SK-MEL-5 (cell line): ENCODE results near the gene SPRING1. TPM values are rescaled to one million over a fixed set of nuclear protein-coding genes. Genes with fewer than 3 reads are reported as not detected.
"Not testable (repeated sequence)": the region's sequence is repeated elsewhere in the genome, so short reads cannot be mapped to it uniquely, and the experiment has no call there.

Experiments
- DNase-seq: peaks from one replicate; pipeline ENCODE4 v3.0.0-alpha.2; 2016; ENCODE audit warnings: low read depth, low spot score
- in situ Hi-C: cut with HindIII; loops from 2 replicates; pipeline ENCODE4 v1.10.0; 2016; ENCODE audit warnings: low sequenced_read_pairs, high pct_unique_total_duplicates, low pct_unique_long_range_greater_than_20kb
- polyA plus RNA-seq, 2 experiments: library from polyadenylated mRNA; depleted of rRNA; stranded (reverse); fragments of >200 nt; gene quantifications; 2 replicates each; pipeline ENCODE4 v1.2.3, GENCODE V29; 2015
- total RNA-seq: library from RNA; depleted of rRNA; stranded (reverse); fragments of >200 nt; shearing (Covaris generic); gene quantifications from 2 replicates; pipeline ENCODE4 v1.2.3, GENCODE V29; 2014; rRNA removed

The SPRING1 gene
- 45.4 and 60.6 TPM in 2 replicates for total RNA-seq
- 44.7 and 51.4 TPM in 2 replicates for polyA plus RNA-seq (2015; cell fraction: cytosol; rRNA removed)
- polyA plus RNA-seq (2015; cell fraction: nucleus; rRNA removed) = 7.6 and 25.0 TPM in 2 replicates

- in situ Hi-C loops = no loop called here
- DNase-seq = peak; percentile 99
These were observed at the start of gene SPRING1, which contains the start of gene RNFT2 for GRCh38 chr12:116737774-116738657. Gene SPRING1, minus strand, starts transcription at chr12:116738069. Its CDS starts 169 bp downstream, at chr12:116737900. Gene RNFT2, plus strand, starts transcription at chr12:116738315. Its CDS starts 2,183 bp downstream, at chr12:116740498.

GRCh38 chr12:116784238-116784612 lies 46.4 kb upstream of the SPRING1 start:
- peak; percentile 17 for DNase-seq
- in situ Hi-C loops = no loop called here

GRCh38 chr12:116783525-116784237 lies 45.8 kb upstream of the SPRING1 start:
- DNase-seq = no peak
- in situ Hi-C loops = no loop called here

- in situ Hi-C loops = no loop called here
- DNase-seq = no peak
These were observed 43.1 kb upstream of the SPRING1 start for GRCh38 chr12:116780942-116781341.

- no peak for DNase-seq
- in situ Hi-C loops = no loop called here
These were observed 41.7 kb upstream of the SPRING1 start for GRCh38 chr12:116779597-116779996.

- no peak for DNase-seq
- in situ Hi-C loops = no loop called here
These were observed 39.4 kb upstream of the SPRING1 start for GRCh38 chr12:116777245-116777644.

- in situ Hi-C loops = no loop called here
- DNase-seq = no peak
These were observed 36.2 kb upstream of the SPRING1 start for GRCh38 chr12:116774020-116774419.

- in situ Hi-C loops = no loop called here
- peak; percentile 88 for DNase-seq
These were observed 35.4 kb upstream of the SPRING1 start for GRCh38 chr12:116773276-116773731.

GRCh38 chr12:116771651-116772050 lies 33.8 kb upstream of the SPRING1 start:
- in situ Hi-C loops = no loop called here

GRCh38 chr12:116766746-116767145 lies 28.9 kb upstream of the SPRING1 start:
- DNase-seq = no peak
- in situ Hi-C loops = no loop called here

More at GRCh38 chr12:116771651-116772050, 33.8 kb upstream of the SPRING1 start:
- no peak for DNase-seq

GRCh38 chr12:116766285-116766684 lies 28.4 kb upstream of the SPRING1 start:
- in situ Hi-C loops = no loop called here
- no peak for DNase-seq

GRCh38 chr12:116765271-116765670 lies 27.4 kb upstream of the SPRING1 start:
- DNase-seq = peak; percentile 19
- in situ Hi-C loops = no loop called here

- no peak for DNase-seq
- in situ Hi-C loops = no loop called here
These were observed 23.6 kb upstream of the SPRING1 start for GRCh38 chr12:116761499-116761898.

- DNase-seq = no peak
- in situ Hi-C loops = no loop called here
These were observed 22.8 kb upstream of the SPRING1 start for GRCh38 chr12:116760622-116761020.

- DNase-seq = no peak
- in situ Hi-C loops = no loop called here
These were observed 22.1 kb upstream of the SPRING1 start for GRCh38 chr12:116759783-116760621.

GRCh38 chr12:116754783-116755182 lies 16.9 kb upstream of the SPRING1 start:
- DNase-seq, in situ Hi-C loops: not testable (repeated sequence)

- in situ Hi-C loops, DNase-seq: not testable (repeated sequence)
These were observed 16.2 kb upstream of the SPRING1 start for GRCh38 chr12:116754097-116754496.
